Measurements from ENCODE around the gene SLC39A7. TPM values are rescaled to one million over a fixed set of nuclear protein-coding genes. Genes with fewer than 3 reads are reported as not detected.

Gene SLC39A7
- total RNA-seq, 1 experiment from 2014 or later: 128 TPM

- no peak overlapping the region for H3K27ac ChIP-seq (ENCODE audit: low read length)
- intact Hi-C loops (cut with micrococcal nuclease): no loop called here
- H3K4me3 ChIP-seq (ENCODE audit: low read length): no peak overlapping the region
- no peaks in the 10 kb centered on the region for H4K20me1 ChIP-seq (ENCODE audit: low read length)
- no peaks in the 10 kb centered on the region for H3K79me2 ChIP-seq (ENCODE audit: low read length)
- no peaks in the 10 kb centered on the region for H3K27me3 ChIP-seq (ENCODE audit: low read length)
- no peak overlapping the region for H2AFZ ChIP-seq (ENCODE audit: low read length)
- ChIA-PET POLR2A (ENCODE audit: unreplicated experiment) (interaction anchor here (0.5 kb wide), 1 partner anchor 15 kb away, joined by 5 read pairs; no protein-coding TSS in a partner anchor), CTCF (no interaction called here)
- peaks cover 8% of the 10 kb centered on the region; the same call in 1 of the 2 replicates for H3K36me3 ChIP-seq (ENCODE audit: low read depth, low read length)
- no peak for TF ChIP-seq EZH2 (IDR thresholded peaks at IDR 0.05; ENCODE audit: low read length, unreplicated experiment)
- no peak for TF ChIP-seq EZH2phosphoT487 (IDR thresholded peaks at IDR 0.05; ENCODE audit: borderline replicate concordance, low read length)
- no peak for TF ChIP-seq CTCF (conservative IDR thresholded peaks at IDR 0.05; ENCODE audit: low read depth, low read length)
- H3K9me2 ChIP-seq (replicated peaks; ENCODE audit: low read length): no peaks in the 10 kb centered on the region
- BruUV-seq (replicated peaks): no TSS peak
- no peak for ATAC-seq
- no peak overlapping the region for H3K9ac ChIP-seq (ENCODE audit: low read length)
- DNase-seq: no peak
- no peaks in the 10 kb centered on the region for H3K4me1 ChIP-seq (ENCODE audit: insufficient read depth, low read length)
- H3K9me3 ChIP-seq (ENCODE audit: low read length): no peaks in the 10 kb centered on the region
- no peak overlapping the region for H3K4me2 ChIP-seq (ENCODE audit: low read length)
- no peaks in the 10 kb centered on the region for H3F3A ChIP-seq (ENCODE audit: low read length, unreplicated experiment)
Measured at GRCh38 chr6:33189625-33190448, 10.8 kb upstream of the SLC39A7 start.

GRCh38 chr6:33190504-33191107 is 10.1 kb upstream of the SLC39A7 start:
- Histone ChIP-seq H3K4me3 (ENCODE audit: low read length) (no peak overlapping the region), H2AFZ (ENCODE audit: low read length) (no peak overlapping the region), H3K9ac (ENCODE audit: low read length) (no peak overlapping the region), H3K27ac (ENCODE audit: low read length) (no peak overlapping the region), H3K9me3 (ENCODE audit: low read length) (no peaks in the 10 kb centered on the region), H3K27me3 (ENCODE audit: low read length) (no peaks in the 10 kb centered on the region), H3K4me1 (ENCODE audit: insufficient read depth, low read length) (no peaks in the 10 kb centered on the region), H3K36me3 (ENCODE audit: low read depth, low read length) (peaks cover 16% of the 10 kb centered on the region), H3K9me2 (replicated peaks; ENCODE audit: low read length) (no peaks in the 10 kb centered on the region), H3K4me2 (ENCODE audit: low read length) (no peak overlapping the region), H3K79me2 (ENCODE audit: low read length) (no peaks in the 10 kb centered on the region), H3F3A (ENCODE audit: low read length, unreplicated experiment) (no peaks in the 10 kb centered on the region), H4K20me1 (ENCODE audit: low read length) (no peaks in the 10 kb centered on the region)
- CTCF ChIA-PET: no interaction called here
- TF ChIP-seq CTCF (conservative IDR thresholded peaks at IDR 0.05; ENCODE audit: low read depth, low read length): no peak
- no peak for TF ChIP-seq EZH2 (IDR thresholded peaks at IDR 0.05; ENCODE audit: low read length, unreplicated experiment)
- no peak for TF ChIP-seq EZH2phosphoT487 (IDR thresholded peaks at IDR 0.05; ENCODE audit: borderline replicate concordance, low read length)
- intact Hi-C loops (cut with micrococcal nuclease): no loop called here
- no TSS peak for BruUV-seq (replicated peaks)
- ATAC-seq: no peak
- no peak for DNase-seq
- POLR2A ChIA-PET (ENCODE audit: unreplicated experiment): no interaction called here
